ENCODE data around the gene CACNA1C. TPM values are rescaled to one million over a fixed set of nuclear protein-coding genes. Genes with fewer than 3 reads are reported as not detected.

Gene CACNA1C
- total RNA-seq, 8 experiments from 2014 or later: 0.97 to 36.4 (median 5.1) TPM

DNA sequence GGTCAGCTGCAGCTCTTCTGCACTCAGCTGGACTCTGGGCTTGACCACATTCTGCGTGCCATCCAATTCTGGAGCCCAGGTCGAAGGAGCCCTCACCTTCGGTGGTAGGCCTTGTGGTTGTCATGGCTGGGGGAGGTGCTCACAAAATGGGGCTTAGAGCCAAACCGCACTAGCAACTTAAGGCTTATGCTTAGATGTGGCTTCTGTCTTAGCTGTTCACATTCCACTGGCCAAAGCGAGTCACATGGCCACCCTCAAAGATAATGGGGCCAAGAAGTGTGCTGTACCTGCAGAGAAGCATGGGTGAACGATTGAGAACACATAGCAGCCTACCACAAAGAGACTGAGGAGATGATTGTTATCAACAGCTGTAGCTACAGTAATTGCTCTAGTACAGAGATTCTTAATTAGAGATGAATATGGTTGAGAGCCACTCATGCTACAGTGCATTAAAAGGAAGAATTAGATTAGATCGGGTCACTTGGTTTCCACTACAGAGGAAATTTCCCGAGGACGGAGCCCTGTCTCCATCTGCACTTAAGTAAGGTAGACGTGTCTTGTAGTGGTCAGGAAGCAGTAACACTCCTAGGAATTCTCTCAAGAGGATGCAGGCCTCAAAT, 407.4 kb downstream of the CACNA1C start:
- 20 to 100% (median 80%) methylated on average over 1 to 6 of the region's 10 CpGs; no CpG with 5 or more reads in 1 of the 10 experiments for WGBS, 10 experiments
- ATAC-seq (replicated peaks in 6 of 8): no peak
- no peak overlapping the region for H3K27ac ChIP-seq
- in situ Hi-C loops (cut with MboI; ENCODE audit: low pct_unique_long_range_greater_than_20kb in 2 of 9, low sequenced_read_pairs in 9 of 9, unreplicated experiment in 9 of 9): no loop called here
- no peak overlapping the region for H3K4me3 ChIP-seq
- no peaks in the 10 kb centered on the region for H3K4me1 ChIP-seq (replicated peaks in 1 of 2)

DNA sequence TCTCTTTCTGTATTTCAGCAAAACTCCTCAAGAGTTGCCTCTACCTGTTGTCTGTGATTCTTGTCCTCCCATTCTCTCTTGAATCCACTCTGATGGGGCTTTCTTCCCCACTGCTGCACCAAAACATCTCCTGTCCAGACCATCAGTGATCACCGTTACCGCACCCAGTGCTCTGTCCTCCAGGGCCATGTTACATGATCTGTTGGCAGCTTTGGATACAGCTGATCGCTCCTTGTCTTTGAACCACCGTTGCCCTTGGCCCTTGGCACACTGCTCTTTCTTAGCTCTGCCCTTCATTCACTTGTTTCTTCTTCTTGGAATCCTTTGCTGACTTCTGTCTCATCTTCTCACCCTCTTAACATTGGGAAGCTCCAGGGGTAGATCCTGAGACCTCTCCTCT, 408.3 kb downstream of the CACNA1C start:
- ATAC-seq (replicated peaks in 6 of 8): no peak
- Histone ChIP-seq H3K27ac (no peak overlapping the region), H3K4me1 (replicated peaks in 1 of 2) (no peaks in the 10 kb centered on the region), H3K4me3 (no peak overlapping the region)
- in situ Hi-C loops (cut with MboI; ENCODE audit: low pct_unique_long_range_greater_than_20kb in 2 of 9, low sequenced_read_pairs in 9 of 9, unreplicated experiment in 9 of 9): no loop called here
- 66 to 100% (median 95%) methylated on average over 1 to 4 of the region's 4 CpGs; no CpG with 5 or more reads in 3 of the 10 experiments for WGBS, 10 experiments

DNA sequence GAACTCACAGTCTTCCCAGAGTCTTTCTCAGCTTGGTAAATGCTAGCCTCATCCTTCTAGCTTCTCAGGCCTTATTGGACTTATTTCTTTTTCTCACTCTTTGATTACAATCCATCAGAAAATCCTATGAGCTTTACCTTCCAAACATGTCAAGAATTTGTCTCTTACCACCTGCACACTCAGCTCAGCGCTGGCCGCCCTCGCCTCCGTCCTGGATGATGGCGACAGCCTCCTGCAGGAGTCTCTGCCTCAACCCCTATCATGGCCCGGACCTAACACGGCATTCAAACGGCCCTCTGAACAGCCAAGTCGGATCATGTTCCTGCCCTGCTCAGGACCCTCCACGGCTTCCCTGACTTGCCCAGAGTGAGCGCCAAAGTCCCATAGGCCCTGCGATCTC, 408.9 kb downstream of the CACNA1C start:
- in situ Hi-C loops (cut with MboI; ENCODE audit: low pct_unique_long_range_greater_than_20kb in 2 of 9, low sequenced_read_pairs in 9 of 9, unreplicated experiment in 9 of 9): no loop called here
- no peaks in the 10 kb centered on the region for H3K4me1 ChIP-seq (replicated peaks in 1 of 2)
- no peak overlapping the region for H3K4me3 ChIP-seq
- 81 to 100% (median 95%) methylated on average over 1 to 7 of the region's 12 CpGs; no CpG with 5 or more reads in 4 of the 10 experiments for WGBS, 10 experiments
- H3K27ac ChIP-seq: no peak overlapping the region
- no peak for ATAC-seq (replicated peaks in 6 of 8)

DNA sequence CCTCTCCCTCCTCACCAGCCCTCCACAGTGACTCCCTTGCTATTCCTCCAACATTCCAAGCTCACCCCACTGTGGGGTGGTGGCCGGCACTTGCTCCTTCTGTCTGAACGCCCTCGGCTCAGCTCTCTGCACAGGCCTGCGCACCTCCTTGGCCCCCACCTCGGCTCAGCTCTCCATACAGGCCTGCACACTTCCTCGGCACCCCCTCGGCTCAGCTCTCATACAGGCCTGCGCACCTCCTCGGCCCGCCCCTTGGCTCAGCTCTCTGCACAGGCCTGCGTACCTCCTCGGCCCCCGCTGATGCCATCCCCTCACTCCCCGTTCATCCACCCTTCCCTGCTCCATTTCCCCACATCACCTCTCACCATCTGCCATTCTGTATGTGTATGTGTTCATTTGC, 409.3 kb downstream of the CACNA1C start:
- no peak overlapping the region for H3K4me3 ChIP-seq
- ATAC-seq (replicated peaks in 6 of 8): no peak
- H3K27ac ChIP-seq: no peak overlapping the region
- in situ Hi-C loops (cut with MboI; ENCODE audit: low pct_unique_long_range_greater_than_20kb in 2 of 9, low sequenced_read_pairs in 9 of 9, unreplicated experiment in 9 of 9): no loop called here
- no peaks in the 10 kb centered on the region for H3K4me1 ChIP-seq (replicated peaks in 1 of 2)
- WGBS, 10 experiments: 81% methylated on average over 6 of the region's 14 CpGs; no CpG with 5 or more reads in 9 of the 10 experiments

DNA sequence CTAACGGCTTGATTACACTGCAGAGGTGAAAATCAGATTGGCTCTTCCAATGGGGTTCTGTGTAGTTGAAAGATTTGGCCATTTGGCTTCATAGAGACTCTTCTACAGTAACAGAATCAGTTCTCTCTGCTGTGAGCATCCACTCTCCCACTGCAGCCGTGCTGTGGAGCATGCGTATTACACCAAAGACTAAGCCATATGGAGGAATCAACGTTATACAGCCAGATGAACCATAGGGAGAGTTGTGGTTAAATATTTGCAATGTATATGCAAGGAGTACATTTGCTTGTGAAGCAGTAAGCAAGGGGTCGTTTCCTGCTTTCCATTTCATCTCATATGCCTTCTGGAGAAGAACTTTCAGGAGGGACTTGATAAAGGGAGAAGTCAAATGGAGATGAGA, 410.9 kb downstream of the CACNA1C start:
- Histone ChIP-seq H3K4me3 (no peak overlapping the region), H3K27ac (no peak overlapping the region), H3K4me1 (replicated peaks in 1 of 2) (no peaks in the 10 kb centered on the region)
- 0 to 100% (median 47%) methylated on average over 1 to 5 of the region's 5 CpGs; no CpG with 5 or more reads in 1 of the 10 experiments for WGBS, 10 experiments
- ATAC-seq (replicated peaks in 6 of 8): peak in 1 of 8 experiments; percentile 92
- in situ Hi-C loops (cut with MboI; ENCODE audit: low pct_unique_long_range_greater_than_20kb in 2 of 9, low sequenced_read_pairs in 9 of 9, unreplicated experiment in 9 of 9): no loop called here

DNA sequence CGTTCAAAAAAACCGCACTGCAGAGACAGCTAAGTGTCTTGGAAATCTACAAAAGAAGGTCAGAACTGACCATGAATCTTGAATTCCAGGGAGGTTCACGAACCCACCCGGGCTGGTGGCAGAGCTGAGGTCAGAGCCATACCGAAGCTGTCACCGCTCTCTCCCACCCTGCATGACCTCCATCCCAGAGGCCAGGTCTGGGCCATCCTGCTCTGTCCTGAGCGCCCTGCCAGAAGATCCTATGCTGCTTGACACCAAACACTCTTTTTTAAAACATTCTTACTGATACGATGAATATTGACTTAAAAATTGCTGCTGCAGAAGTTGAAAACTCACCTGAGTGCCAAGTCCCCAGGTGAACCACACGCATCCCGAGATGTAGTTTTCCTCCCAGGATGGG, 412.9 kb downstream of the CACNA1C start:
- H3K4me3 ChIP-seq: no peak overlapping the region
- WGBS, 10 experiments: 54 to 100% (median 78%) methylated on average over 1 to 8 of the region's 10 CpGs; no CpG with 5 or more reads in 3 of the 10 experiments
- H3K27ac ChIP-seq: no peak overlapping the region
- no peaks in the 10 kb centered on the region for H3K4me1 ChIP-seq (replicated peaks in 1 of 2)
- no peak for ATAC-seq (replicated peaks in 6 of 8)
- in situ Hi-C loops (cut with MboI; ENCODE audit: low pct_unique_long_range_greater_than_20kb in 2 of 9, low sequenced_read_pairs in 9 of 9, unreplicated experiment in 9 of 9): no loop called here

DNA sequence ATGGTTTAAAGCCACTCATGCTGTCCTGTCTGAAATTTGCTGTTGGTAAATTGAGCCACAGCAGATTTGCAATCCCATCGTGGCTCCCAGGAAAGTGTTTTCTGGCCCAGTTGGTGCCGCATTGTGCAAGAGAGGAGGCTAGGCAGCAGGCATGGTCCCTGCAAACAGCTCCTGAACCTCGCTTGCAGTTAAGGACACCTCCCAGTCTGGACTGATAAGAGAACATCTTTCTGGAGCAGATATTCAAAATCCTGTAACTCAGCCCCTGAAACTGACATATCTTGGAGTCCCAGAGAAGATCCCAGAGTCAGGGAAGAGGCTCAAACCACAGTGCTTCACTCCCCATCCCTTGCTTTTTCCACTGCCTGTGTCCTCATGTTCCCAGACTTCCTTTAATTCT, 413.4 kb downstream of the CACNA1C start:
- Histone ChIP-seq H3K4me1 (replicated peaks in 1 of 2) (no peaks in the 10 kb centered on the region), H3K27ac (no peak overlapping the region), H3K4me3 (no peak overlapping the region)
- in situ Hi-C loops (cut with MboI; ENCODE audit: low pct_unique_long_range_greater_than_20kb in 2 of 9, low sequenced_read_pairs in 9 of 9, unreplicated experiment in 9 of 9): no loop called here
- no peak for ATAC-seq (replicated peaks in 6 of 8)
- 33 to 80% (median 50%) methylated on average over 1 to 3 of the region's 3 CpGs; no CpG with 5 or more reads in 5 of the 10 experiments for WGBS, 10 experiments

DNA sequence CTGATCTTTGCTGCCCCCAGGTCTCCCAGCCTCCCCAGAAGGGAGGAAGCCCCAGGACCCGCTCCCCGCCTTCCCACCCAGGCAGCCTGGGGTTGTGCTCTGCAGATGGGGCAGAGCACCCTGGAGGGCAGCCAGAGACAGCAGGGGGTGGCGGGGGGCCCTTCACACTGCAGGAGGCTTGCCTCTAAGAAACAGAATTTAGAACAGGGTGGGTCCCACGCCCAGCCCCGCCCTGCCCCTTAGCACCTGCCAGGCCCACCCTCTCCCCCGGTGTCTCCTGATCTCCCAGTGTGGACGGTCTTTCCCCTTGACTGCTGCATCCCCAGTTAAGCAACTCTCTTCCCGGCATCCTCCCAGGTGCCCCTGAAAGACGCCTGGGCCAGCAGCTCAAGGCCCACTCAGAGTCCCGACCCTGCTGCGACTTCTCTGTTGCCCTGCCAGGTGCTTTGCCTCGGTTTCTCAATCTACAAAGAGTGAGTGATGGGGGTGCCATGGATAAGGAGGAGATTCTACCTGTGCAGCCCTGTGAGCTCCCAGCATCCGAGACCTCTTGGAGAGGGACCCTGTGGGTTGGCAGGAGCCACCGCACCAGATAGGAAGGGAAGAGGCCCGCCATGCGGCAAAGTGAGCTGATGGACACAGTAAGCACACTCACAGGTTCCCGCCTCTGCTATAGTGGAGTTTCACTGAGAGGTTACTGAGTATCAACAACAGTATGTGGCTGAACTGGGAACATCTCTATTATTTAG, 414.8 kb downstream of the CACNA1C start:
- Histone ChIP-seq H3K4me3 (no peak overlapping the region), H3K4me1 (replicated peaks in 1 of 2) (no peaks in the 10 kb centered on the region), H3K27ac (no peak overlapping the region)
- no peak for ATAC-seq (replicated peaks in 6 of 8)
- in situ Hi-C loops (cut with MboI; ENCODE audit: low pct_unique_long_range_greater_than_20kb in 2 of 9, low sequenced_read_pairs in 9 of 9, unreplicated experiment in 9 of 9): no loop called here
- WGBS, 10 experiments: 60 to 100% (median 100%) methylated on average over 1 to 4 of the region's 17 CpGs; no CpG with 5 or more reads in 3 of the 10 experiments

DNA sequence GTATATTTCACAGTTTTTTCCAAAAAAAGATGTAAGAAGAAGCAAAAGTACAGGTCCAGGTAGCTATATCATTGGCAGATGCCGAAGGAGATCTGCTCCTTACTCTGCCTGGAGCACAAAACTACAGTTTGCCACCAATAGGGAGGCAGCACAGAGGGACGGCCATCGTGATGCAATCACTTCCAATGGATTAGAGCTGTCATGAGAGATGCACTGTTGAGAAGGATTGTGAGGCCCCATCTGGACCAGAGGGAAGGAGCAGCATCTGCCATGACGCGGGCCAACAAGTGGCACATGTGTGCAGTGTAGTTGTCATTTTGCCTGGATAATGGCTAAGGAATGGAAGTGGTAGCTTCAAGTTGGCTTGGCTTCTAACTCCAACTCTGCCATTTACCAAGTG, 423.2 kb downstream of the CACNA1C start:
- peak in 2 of 8 experiments; percentile 40 to 81 for ATAC-seq (replicated peaks in 6 of 8)
- no peak overlapping the region for H3K27ac ChIP-seq
- no peak overlapping the region for H3K4me3 ChIP-seq
- H3K4me1 ChIP-seq (replicated peaks in 1 of 2): no peaks in the 10 kb centered on the region
- 20 to 100% (median 76%) methylated on average over 1 to 5 of the region's 5 CpGs; no CpG with 5 or more reads in 1 of the 10 experiments for WGBS, 10 experiments
- in situ Hi-C loops (cut with MboI; ENCODE audit: low pct_unique_long_range_greater_than_20kb in 2 of 9, low sequenced_read_pairs in 9 of 9, unreplicated experiment in 9 of 9): no loop called here

DNA sequence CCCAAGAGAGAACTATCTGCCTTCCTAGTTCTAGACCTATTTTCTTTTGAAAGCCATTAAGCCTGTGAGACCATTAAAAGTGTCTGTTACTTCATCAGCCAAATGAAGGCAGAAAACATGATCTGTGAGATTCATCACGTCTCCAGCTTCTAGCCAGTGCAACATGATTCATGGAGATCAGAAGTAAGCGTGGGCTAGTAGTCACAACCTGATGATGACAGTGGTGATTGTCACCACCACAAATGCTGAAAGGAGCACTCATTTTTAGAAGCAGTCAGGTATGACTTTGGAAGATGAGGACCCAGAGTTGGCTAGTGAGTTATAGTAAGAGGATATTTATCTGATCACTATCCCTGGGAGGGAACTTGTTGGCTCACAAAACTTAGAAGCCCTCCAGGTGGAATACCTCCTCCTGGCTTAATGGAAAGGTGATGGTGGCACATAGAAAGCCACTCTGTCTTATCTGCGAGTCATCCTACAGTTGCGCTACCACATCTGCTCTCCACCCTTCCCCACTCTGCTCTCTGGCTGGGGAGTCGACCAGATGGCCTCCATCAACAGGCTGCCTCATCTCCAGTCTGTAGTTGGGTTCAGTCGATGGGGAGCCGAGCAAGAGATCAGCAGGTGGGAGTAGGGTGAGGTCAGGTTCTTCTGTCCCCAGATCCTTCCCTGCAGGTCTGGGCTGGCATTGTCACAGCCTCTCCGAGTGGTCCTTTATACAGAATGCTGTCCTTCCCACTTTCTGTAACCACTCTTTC, 424.4 kb downstream of the CACNA1C start:
- WGBS, 10 experiments: 40 to 100% (median 83%) methylated on average over 1 to 8 of the region's 8 CpGs; no CpG with 5 or more reads in 1 of the 10 experiments
- in situ Hi-C loops (cut with MboI; ENCODE audit: low pct_unique_long_range_greater_than_20kb in 2 of 9, low sequenced_read_pairs in 9 of 9, unreplicated experiment in 9 of 9): no loop called here
- no peak for ATAC-seq (replicated peaks in 6 of 8)
- H3K27ac ChIP-seq: no peak overlapping the region
- H3K4me3 ChIP-seq: no peak overlapping the region
- H3K4me1 ChIP-seq (replicated peaks in 1 of 2): no peaks in the 10 kb centered on the region

DNA sequence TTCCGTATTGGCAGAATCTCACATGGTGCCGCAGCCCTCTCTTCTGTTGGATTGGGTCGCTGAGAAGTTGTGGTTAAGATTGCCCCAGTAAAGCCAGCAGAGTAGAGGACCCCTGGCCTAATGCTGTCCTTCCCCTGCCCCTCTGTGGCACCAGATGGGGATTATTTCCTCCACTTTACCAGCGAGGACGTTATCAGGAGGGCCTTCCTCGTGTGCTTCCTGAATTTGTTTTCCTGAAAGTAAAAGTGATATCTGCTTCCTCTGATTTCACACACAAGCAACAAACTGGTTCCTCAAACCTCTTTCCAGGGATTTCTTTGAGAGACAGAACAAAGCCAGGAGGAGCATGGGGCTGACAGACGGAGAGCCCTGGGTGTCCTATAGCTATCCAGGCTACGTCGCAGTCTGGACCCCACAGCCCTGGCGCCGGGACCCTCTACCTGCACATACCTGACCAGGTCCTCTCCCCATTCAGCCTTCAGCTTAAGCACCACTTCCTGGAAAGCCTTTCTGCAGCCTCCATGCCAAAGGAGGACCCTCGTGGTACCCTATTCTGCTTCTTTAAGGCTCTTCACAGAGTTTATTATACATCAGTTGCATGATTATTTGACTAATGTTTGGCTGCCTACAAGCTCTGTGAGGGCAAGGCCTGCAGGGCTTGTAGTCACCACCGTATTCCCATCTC, 427.2 kb downstream of the CACNA1C start:
- H3K27ac ChIP-seq: no peak overlapping the region
- H3K4me1 ChIP-seq (replicated peaks in 1 of 2): no peaks in the 10 kb centered on the region
- 60 to 100% (median 80%) methylated on average over 1 to 8 of the region's 13 CpGs for WGBS, 10 experiments
- ATAC-seq (replicated peaks in 6 of 8): no peak
- H3K4me3 ChIP-seq: no peak overlapping the region
- in situ Hi-C loops (cut with MboI; ENCODE audit: low pct_unique_long_range_greater_than_20kb in 2 of 9, low sequenced_read_pairs in 9 of 9, unreplicated experiment in 9 of 9): no loop called here

DNA sequence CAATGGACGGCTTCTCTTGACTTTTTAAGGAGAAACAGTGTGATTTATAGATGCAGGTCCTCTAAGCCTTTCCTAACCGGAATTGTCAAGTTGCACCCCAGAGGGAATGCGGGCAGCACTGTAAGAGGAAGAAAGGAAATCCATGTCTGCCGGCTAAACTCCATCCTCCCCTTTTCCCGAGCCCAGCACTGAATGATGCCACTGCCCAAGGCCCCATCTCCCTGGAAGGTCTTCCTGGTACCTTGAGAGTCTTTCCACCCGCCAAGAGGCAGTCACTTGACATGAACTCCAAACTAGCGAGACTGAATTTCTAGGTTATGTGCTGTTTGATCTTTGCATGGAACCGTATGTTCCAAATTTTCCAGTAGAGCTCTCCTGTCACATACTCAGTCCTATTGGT, 428.6 kb downstream of the CACNA1C start:
- no peak for ATAC-seq (replicated peaks in 6 of 8)
- H3K4me1 ChIP-seq (replicated peaks in 1 of 2): no peaks in the 10 kb centered on the region
- 57 to 100% (median 93%) methylated on average over 1 to 6 of the region's 8 CpGs for WGBS, 10 experiments
- H3K4me3 ChIP-seq: no peak overlapping the region
- no peak overlapping the region for H3K27ac ChIP-seq
- in situ Hi-C loops (cut with MboI; ENCODE audit: low pct_unique_long_range_greater_than_20kb in 2 of 9, low sequenced_read_pairs in 9 of 9, unreplicated experiment in 9 of 9): no loop called here

DNA sequence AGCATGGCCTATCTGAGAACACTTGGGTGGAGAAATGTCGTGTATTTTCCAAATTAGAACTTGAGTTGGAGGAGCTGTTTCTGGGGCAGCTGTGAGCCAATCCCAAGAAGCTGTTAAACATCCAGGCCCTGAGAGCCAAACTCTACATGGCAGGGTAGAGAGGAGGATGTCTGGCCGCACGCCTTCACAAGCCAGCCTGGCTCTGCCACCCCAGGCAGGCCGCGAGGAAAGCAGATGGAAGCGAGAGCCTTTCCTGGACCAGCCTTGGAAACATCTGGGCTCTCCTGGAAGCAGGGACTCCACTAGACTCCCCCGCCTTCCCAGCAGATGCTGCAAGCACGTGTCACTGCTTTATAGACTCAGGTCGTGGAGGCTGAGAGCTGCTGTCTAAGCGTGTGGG, 429.2 kb downstream of the CACNA1C start:
- in situ Hi-C loops (cut with MboI; ENCODE audit: low pct_unique_long_range_greater_than_20kb in 2 of 9, low sequenced_read_pairs in 9 of 9, unreplicated experiment in 9 of 9): no loop called here
- H3K4me1 ChIP-seq (replicated peaks in 1 of 2): no peaks in the 10 kb centered on the region

More for the DNA sequence above, 429.2 kb downstream of the CACNA1C start:
- no peak overlapping the region for H3K27ac ChIP-seq
- 0 to 80% (median 60%) methylated on average over 1 to 4 of the region's 10 CpGs; no CpG with 5 or more reads in 5 of the 10 experiments for WGBS, 10 experiments
- ATAC-seq (replicated peaks in 6 of 8): no peak
- H3K4me3 ChIP-seq: no peak overlapping the region
